Activated gamma-delta T cell treated with anti-CD3 and anti-CD28 coated beads, Interleukin-2, amount 50 U/mL, for 16 hours (primary cell): Measurements from ENCODE around the gene DTX3.
"Not testable (repeated sequence)": the region's sequence is repeated elsewhere in the genome, so short reads cannot be mapped to it uniquely, and the experiment has no call there.

ENCODE experiments used
- DNase-seq: peaks from one replicate; pipeline ENCODE4 v3.0.0-alpha.2; 2020; ENCODE audit warnings: low read depth

DTX3 gene

GRCh38 chr12:57583008-57583831 lies 21.4 kb upstream of the DTX3 start:
- peak; percentile 62 for DNase-seq

GRCh38 chr12:57584050-57584449 lies 20.6 kb upstream of the DTX3 start:
- DNase-seq: no peak

GRCh38 chr12:57584690-57585089 lies 19.9 kb upstream of the DTX3 start:
- DNase-seq: no peak

GRCh38 chr12:57585156-57585555 lies 19.5 kb upstream of the DTX3 start:
- no peak for DNase-seq

- no peak for DNase-seq
These were observed 18.5 kb upstream of the DTX3 start for GRCh38 chr12:57586128-57586527.

GRCh38 chr12:57586832-57587429 lies 17.7 kb upstream of the DTX3 start:
- DNase-seq: no peak

- DNase-seq: not testable (repeated sequence)
These were observed 15.5 kb upstream of the DTX3 start for GRCh38 chr12:57588951-57589610.

GRCh38 chr12:57590479-57590863 lies 14.2 kb upstream of the DTX3 start:
- DNase-seq: no peak

- DNase-seq: peak; percentile 60
These were observed 13.5 kb upstream of the DTX3 start, which contains the start of gene PIP4K2C for GRCh38 chr12:57590864-57591781. PIP4K2C (plus strand) TSS chr12:57591192; CDS start chr12:57591290, 98 bp downstream.

GRCh38 chr12:57591782-57592325 lies 12.8 kb upstream of the DTX3 start:
- no peak for DNase-seq

- no peak for DNase-seq
These were observed 12.0 kb upstream of the DTX3 start for GRCh38 chr12:57592551-57593165.

GRCh38 chr12:57593187-57593586 lies 11.4 kb upstream of the DTX3 start:
- DNase-seq: no peak

- DNase-seq: no peak
These were observed 4.2 kb upstream of the DTX3 start for GRCh38 chr12:57600395-57600794.

GRCh38 chr12:57602544-57602943 lies 2.1 kb upstream of the DTX3 start:
- DNase-seq: no peak

GRCh38 chr12:57603324-57603723 lies 1.3 kb upstream of the DTX3 start:
- no peak for DNase-seq

- no peak for DNase-seq
These were observed 690 bp upstream of the DTX3 start for GRCh38 chr12:57603815-57604453.

- DNase-seq: no peak
These were observed 577 bp downstream of the DTX3 start for GRCh38 chr12:57604992-57605810.

GRCh38 chr12:57605811-57606311 lies 1.2 kb downstream of the DTX3 start:
- no peak for DNase-seq

GRCh38 chr12:57606399-57606798 lies 1.8 kb downstream of the DTX3 start:
- no peak for DNase-seq

GRCh38 chr12:57606821-57607220 lies 2.2 kb downstream of the DTX3 start:
- DNase-seq: no peak
